ENCODE results near the gene SLC52A3. TPM values are rescaled to one million over a fixed set of nuclear protein-coding genes. Genes with fewer than 3 reads are reported as not detected.

Gene SLC52A3
- total and polyA plus RNA-seq, 9 of the 15 experiments (the other 6 are each of a cell fraction or from before 2014, with no cell fraction given): 0.06 to 0.60 (median 0.11) TPM

DNA sequence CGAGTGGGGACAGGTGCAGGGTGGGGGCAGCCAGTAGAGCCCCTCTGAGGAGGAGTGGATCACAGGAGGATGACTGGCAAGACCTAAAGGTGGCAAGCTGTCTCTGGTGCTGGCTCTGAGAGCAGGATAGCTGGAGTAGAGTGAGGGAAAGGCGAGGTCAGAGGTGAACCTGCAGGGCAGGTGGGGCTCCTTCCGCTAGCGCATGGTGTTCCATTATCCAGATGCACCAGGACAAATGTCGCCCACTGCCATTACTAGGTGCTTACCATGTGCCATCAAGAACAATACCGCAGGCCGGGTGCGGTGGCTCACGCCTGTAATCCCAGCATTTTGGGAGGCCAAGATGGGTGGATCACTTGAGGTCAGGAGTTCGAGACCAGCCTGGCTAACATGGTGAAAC lies 46.9 kb upstream of the SLC52A3 start:
- Histone ChIP-seq H3K27me3 (ENCODE audit: control insufficient read depth in 2 of 2, insufficient read depth in 2 of 2, low read length in 2 of 2) (no peaks in the 10 kb centered on the region), H4K20me1 (replicated peaks; ENCODE audit: control insufficient read depth, insufficient read depth, low read length) (no peaks in the 10 kb centered on the region; the same call in 1 of the 2 replicates), H2AFZ (ENCODE audit: low read depth, low read length) (no peak overlapping the region), H3K4me1 (replicated peaks in 1 of 2; ENCODE audit: control insufficient read depth in 2 of 2, insufficient read depth in 2 of 2, low read length in 2 of 2) (peaks cover 9% of the 10 kb centered on the region in 2 experiments; a peak in 4 of 5 replicates), H3K9me3 (replicated peaks; ENCODE audit: control insufficient read depth, insufficient read depth, low read depth, low read length) (no peaks in the 10 kb centered on the region), H3K9ac (ENCODE audit: insufficient read depth in 1 of 2, low read depth in 2 of 2, low read length in 2 of 2) (no peak overlapping the region), H3K4me2 (ENCODE audit: insufficient read depth, low read length) (no peak overlapping the region), H3K9me1 (ENCODE audit: control insufficient read depth, insufficient read depth, low read length) (no peaks in the 10 kb centered on the region), H3K27ac (ENCODE audit: extremely low read depth, low read depth, low read length) (no peak overlapping the region), H3K36me3 (ENCODE audit: control insufficient read depth, insufficient read depth, low read length) (no peaks in the 10 kb centered on the region), H3K4me3 (no peak overlapping the region), H3K79me2 (ENCODE audit: control insufficient read depth, insufficient read depth, low read length) (no peaks in the 10 kb centered on the region)
- no peak for ATAC-seq
- WGBS (ENCODE audit: insufficient coverage, low coverage, missing lambda C conversion rate): 60% methylated on average over 9 of the region's 10 CpGs
- DNase-seq (ENCODE audit: extremely low read depth in 1 of 4, low spot score in 3 of 4): no peak
- intact Hi-C loops (cut with micrococcal nuclease): loop anchor here (5.0 to 10.0 kb wide), 2 partner anchors 157 to 370 kb away; partner anchors contain the start of gene TMEM74B
- in situ Hi-C loops (cut with MboI): loop anchor here (5.0 to 10.0 kb wide), 2 partner anchors 297 to 380 kb away; no protein-coding TSS in a partner anchor
- POLR2A ChIA-PET: interaction anchor here (0.7 to 1.1 kb wide), 2 partner anchors 12 to 293 kb away, joined by 3 read pairs; no protein-coding TSS in a partner anchor
- CTCF ChIA-PET (ENCODE audit: low intra/inter-chr PET ratio): interaction anchor here (0.6 to 2.4 kb wide), 8 partner anchors 27 to 688 kb away, joined by 3 to 18 read pairs (median 6); no protein-coding TSS in a partner anchor
- BruUV-seq (replicated peaks): no TSS peak
- no peak for FAIRE-seq
- TF ChIP-seq PRMT5 (CRISPR knock-in tag; IDR thresholded peaks at IDR 0.05) (no peak), SMARCC2 (IDR thresholded peaks at IDR 0.05; ENCODE audit: low read depth) (no peak), ZC3H11A (IDR thresholded peaks at IDR 0.05; ENCODE audit: low read depth, low read length) (no peak), HMGXB4 (CRISPR knock-in tag; IDR thresholded peaks at IDR 0.05) (no peak), CBX5 (IDR thresholded peaks at IDR 0.05; ENCODE audit: borderline replicate concordance, low read depth) (no peak), HSF4 (CRISPR knock-in tag; IDR thresholded peaks at IDR 0.05; ENCODE audit: borderline replicate concordance) (no peak), ETV1 (tag; conservative IDR thresholded peaks at IDR 0.05; ENCODE audit: low read depth) (no peak)
- TF ChIP-seq, protein P1, sequence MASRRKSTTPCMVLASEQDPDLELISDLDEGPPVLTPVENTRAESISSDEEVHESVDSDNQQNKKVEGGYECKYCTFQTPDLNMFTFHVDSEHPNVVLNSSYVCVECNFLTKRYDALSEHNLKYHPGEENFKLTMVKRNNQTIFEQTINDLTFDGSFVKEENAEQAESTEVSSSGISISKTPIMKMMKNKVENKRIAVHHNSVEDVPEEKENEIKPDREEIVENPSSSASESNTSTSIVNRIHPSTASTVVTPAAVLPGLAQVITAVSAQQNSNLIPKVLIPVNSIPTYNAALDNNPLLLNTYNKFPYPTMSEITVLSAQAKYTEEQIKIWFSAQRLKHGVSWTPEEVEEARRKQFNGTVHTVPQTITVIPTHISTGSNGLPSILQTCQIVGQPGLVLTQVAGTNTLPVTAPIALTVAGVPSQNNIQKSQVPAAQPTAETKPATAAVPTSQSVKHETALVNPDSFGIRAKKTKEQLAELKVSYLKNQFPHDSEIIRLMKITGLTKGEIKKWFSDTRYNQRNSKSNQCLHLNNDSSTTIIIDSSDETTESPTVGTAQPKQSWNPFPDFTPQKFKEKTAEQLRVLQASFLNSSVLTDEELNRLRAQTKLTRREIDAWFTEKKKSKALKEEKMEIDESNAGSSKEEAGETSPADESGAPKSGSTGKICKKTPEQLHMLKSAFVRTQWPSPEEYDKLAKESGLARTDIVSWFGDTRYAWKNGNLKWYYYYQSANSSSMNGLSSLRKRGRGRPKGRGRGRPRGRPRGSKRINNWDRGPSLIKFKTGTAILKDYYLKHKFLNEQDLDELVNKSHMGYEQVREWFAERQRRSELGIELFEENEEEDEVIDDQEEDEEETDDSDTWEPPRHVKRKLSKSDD (conservative IDR thresholded peaks at IDR 0.05; ENCODE audit: low read length): no peak
- TF ChIP-seq, protein P2, sequence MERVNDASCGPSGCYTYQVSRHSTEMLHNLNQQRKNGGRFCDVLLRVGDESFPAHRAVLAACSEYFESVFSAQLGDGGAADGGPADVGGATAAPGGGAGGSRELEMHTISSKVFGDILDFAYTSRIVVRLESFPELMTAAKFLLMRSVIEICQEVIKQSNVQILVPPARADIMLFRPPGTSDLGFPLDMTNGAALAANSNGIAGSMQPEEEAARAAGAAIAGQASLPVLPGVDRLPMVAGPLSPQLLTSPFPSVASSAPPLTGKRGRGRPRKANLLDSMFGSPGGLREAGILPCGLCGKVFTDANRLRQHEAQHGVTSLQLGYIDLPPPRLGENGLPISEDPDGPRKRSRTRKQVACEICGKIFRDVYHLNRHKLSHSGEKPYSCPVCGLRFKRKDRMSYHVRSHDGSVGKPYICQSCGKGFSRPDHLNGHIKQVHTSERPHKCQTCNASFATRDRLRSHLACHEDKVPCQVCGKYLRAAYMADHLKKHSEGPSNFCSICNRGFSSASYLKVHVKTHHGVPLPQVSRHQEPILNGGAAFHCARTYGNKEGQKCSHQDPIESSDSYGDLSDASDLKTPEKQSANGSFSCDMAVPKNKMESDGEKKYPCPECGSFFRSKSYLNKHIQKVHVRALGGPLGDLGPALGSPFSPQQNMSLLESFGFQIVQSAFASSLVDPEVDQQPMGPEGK (CRISPR knock-in tag; IDR thresholded peaks at IDR 0.05; ENCODE audit: borderline replicate concordance): no peak

Measured in K562 (cell line).